Measurements from ENCODE around the gene APIP.

DNA sequence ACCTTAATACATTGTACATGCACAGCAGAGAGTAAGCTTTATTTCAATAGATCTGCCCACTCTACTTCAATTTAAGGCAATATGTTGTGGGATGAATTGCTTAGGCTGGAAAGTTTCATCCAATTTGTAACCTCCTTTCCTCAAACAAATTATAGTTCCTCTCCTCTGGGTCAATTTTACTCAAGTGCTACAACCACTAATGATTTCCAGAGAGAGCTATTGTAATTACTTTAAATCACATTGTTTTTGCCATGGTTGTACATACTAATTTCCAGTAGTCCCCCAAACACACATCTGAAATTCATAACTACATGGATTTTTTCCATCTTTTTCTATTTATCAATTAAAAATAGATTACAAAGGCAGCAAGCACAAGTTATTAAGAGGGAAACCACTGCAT lies 72.9 kb downstream of the APIP start:
- TF ChIP-seq SPI1 (IDR thresholded peaks at IDR 0.05; ENCODE audit: low read depth, low read length), result no peak
- no peak for TF ChIP-seq POLR2A (IDR thresholded peaks at IDR 0.05; ENCODE audit: low read depth, low read length)
- TF ChIP-seq PAX5 (IDR thresholded peaks at IDR 0.05; ENCODE audit: insufficient read depth, low read length, severe bottlenecking), result no peak
- TF ChIP-seq TAF1 (IDR thresholded peaks at IDR 0.05; ENCODE audit: low read depth, low read length), result no peak
- TF ChIP-seq POLR2AphosphoS5 (IDR thresholded peaks at IDR 0.05; ENCODE audit: low read depth, low read length), result no peak
- TF ChIP-seq POU2F2 (IDR thresholded peaks at IDR 0.05; ENCODE audit: low read depth, low read length), result no peak

All from GM12891 (cell line).